H9 (cell line): Measurements from ENCODE around the gene TMA16. TPM values are rescaled to one million over a fixed set of nuclear protein-coding genes. Genes with fewer than 3 reads are reported as not detected.

ENCODE experiments used
- DNase-seq: peaks from one replicate; pipeline ENCODE4 v3.0.0-alpha.2; 2017
- H2AFZ ChIP-seq: one replicate; pipeline ENCODE4 v1.6.1; 2013; ENCODE audit warnings: mild to moderate bottlenecking, low read length, control low read depth, moderate library complexity
- H2AK5ac ChIP-seq: 2 replicates; pipeline ENCODE4 v1.6.1; 2013; ENCODE audit warnings: low read length, control low read depth, mixed read lengths; ENCODE audit not compliant: insufficient read length
- H2BK120ac ChIP-seq: one replicate; pipeline ENCODE4 v1.6.1; 2013; ENCODE audit warnings: low read depth, mild to moderate bottlenecking, low read length, control low read depth, inconsistent platforms; ENCODE audit not compliant: poor library complexity, severe bottlenecking
- H2BK12ac ChIP-seq: 2 replicates; pipeline ENCODE4 v1.6.1; 2013; ENCODE audit warnings: low read length, control low read depth, mixed read lengths, low read depth; ENCODE audit not compliant: insufficient read length
- H2BK15ac ChIP-seq: 2 replicates; pipeline ENCODE4 v1.6.1; 2013; ENCODE audit warnings: low read depth, low read length, control low read depth
- H2BK20ac ChIP-seq: one replicate; pipeline ENCODE4 v1.6.1; 2013; ENCODE audit warnings: low read depth, mild to moderate bottlenecking, low read length, control low read depth, inconsistent platforms; ENCODE audit not compliant: poor library complexity, severe bottlenecking
- H2BK5ac ChIP-seq: 2 replicates; pipeline ENCODE4 v1.6.1; 2013; ENCODE audit warnings: low read length, control low read depth, mixed read lengths; ENCODE audit not compliant: insufficient read length
- H3K14ac ChIP-seq: 2 replicates; pipeline ENCODE4 v1.6.1; 2013; ENCODE audit warnings: low read length, control low read depth; ENCODE audit not compliant: insufficient read depth
- H3K18ac ChIP-seq: 2 replicates; pipeline ENCODE4 v1.6.1; 2013; ENCODE audit warnings: low read depth, mild to moderate bottlenecking, mixed read lengths, low read length, control low read depth; ENCODE audit not compliant: insufficient read length
- H3K23ac ChIP-seq: 2 replicates; pipeline ENCODE4 v1.6.1; 2013; ENCODE audit warnings: low read length, control low read depth, mixed read lengths, low read depth; ENCODE audit not compliant: insufficient read length
- H3K23me2 ChIP-seq: 2 replicates; pipeline ENCODE4 v1.6.1; 2013; ENCODE audit warnings: low read depth, mild to moderate bottlenecking, mixed read lengths, low read length, control low read depth; ENCODE audit not compliant: insufficient read length, poor library complexity, severe bottlenecking
- H3K27ac ChIP-seq: 2 replicates; pipeline ENCODE4 v1.5.1; 2013; ENCODE audit warnings: low read length, control low read depth, mixed read lengths, low read depth; ENCODE audit not compliant: insufficient read length
- H3K27me3 ChIP-seq: 2 replicates; pipeline ENCODE4 v1.6.1; 2013; ENCODE audit warnings: low read length, control low read depth, inconsistent platforms; ENCODE audit not compliant: insufficient read depth
- H3K4ac ChIP-seq: 2 replicates; pipeline ENCODE4 v1.6.1; 2013; ENCODE audit warnings: low read depth, mild to moderate bottlenecking, control low read depth, inconsistent platforms, low read length, moderate library complexity
- H3K4me1 ChIP-seq: 2 replicates; pipeline ENCODE4 v1.6.1; 2013; ENCODE audit warnings: low read length, control low read depth, inconsistent platforms; ENCODE audit not compliant: insufficient read depth
- H3K4me2 ChIP-seq: 2 replicates; pipeline ENCODE4 v1.6.1; 2013; ENCODE audit warnings: low read length, control low read depth, mixed read lengths; ENCODE audit not compliant: insufficient read length, insufficient read depth
- H3K56ac ChIP-seq: 2 replicates; pipeline ENCODE4 v1.6.1; 2013; ENCODE audit warnings: low read depth, mild to moderate bottlenecking, mixed read lengths, low read length, control low read depth; ENCODE audit not compliant: insufficient read length
- H3K79me1 ChIP-seq: 2 replicates; pipeline ENCODE4 v1.6.1; 2013; ENCODE audit warnings: low read depth, mild to moderate bottlenecking, moderate library complexity, low read length, control low read depth, inconsistent platforms; ENCODE audit not compliant: insufficient read depth, poor library complexity, severe bottlenecking
- H3K79me2 ChIP-seq: 2 replicates; pipeline ENCODE4 v1.6.1; 2013; ENCODE audit warnings: low read length, control low read depth, inconsistent platforms; ENCODE audit not compliant: insufficient read depth
- H3K9ac ChIP-seq: 2 replicates; pipeline ENCODE4 v1.6.1; 2013; ENCODE audit warnings: low read length, control low read depth, mixed read lengths; ENCODE audit not compliant: insufficient read length; ENCODE audit errors: extremely low read depth
- H3K9me3 ChIP-seq: one replicate; pipeline ENCODE4 v1.6.1; 2013; ENCODE audit warnings: low read depth, low read length, inconsistent platforms; ENCODE audit not compliant: control insufficient read depth
- H3T11ph ChIP-seq: one replicate; pipeline ENCODE4 v1.6.1; 2013; ENCODE audit warnings: mild to moderate bottlenecking, low read length, control low read depth, inconsistent platforms
- H4K20me1 ChIP-seq: one replicate; pipeline ENCODE4 v1.6.1; 2013; ENCODE audit not compliant: control insufficient read depth, insufficient read length, insufficient read depth
- H4K5ac ChIP-seq: 2 replicates; pipeline ENCODE4 v1.6.1; 2013; ENCODE audit warnings: low read depth, mild to moderate bottlenecking, mixed read lengths, low read length, control low read depth; ENCODE audit not compliant: insufficient read length
- H4K8ac ChIP-seq: replicated peaks from 2 replicates; pipeline ENCODE4 v1.6.1; 2013; ENCODE audit warnings: low read length, control low read depth, mixed read lengths, low read depth; ENCODE audit not compliant: insufficient read length
- H4K91ac ChIP-seq: 2 replicates; pipeline ENCODE4 v1.6.1; 2013; ENCODE audit warnings: low read depth, mild to moderate bottlenecking, moderate library complexity, mixed read lengths, low read length, control low read depth; ENCODE audit not compliant: insufficient read length
- H3K27ac Mint-ChIP-seq, 3 experiments: 2 replicates in 2 of 3; 3 replicates in 1 of 3; pipeline ENCODE4 v1.8.0; 2020 to 2021; ENCODE audit warnings: mixed read lengths in 3 of 3, mild to moderate bottlenecking in 1 of 3, moderate library complexity in 1 of 3
- H3K27me3 Mint-ChIP-seq: 2 replicates; pipeline ENCODE4 v1.8.0; 2021; ENCODE audit warnings: low read depth, mild to moderate bottlenecking, moderate library complexity, mixed read lengths
- H3K36me3 Mint-ChIP-seq, 3 experiments: 2 replicates in 2 of 3; 3 replicates in 1 of 3; pipeline ENCODE4 v1.8.0; 2020 to 2021; ENCODE audit warnings: low read depth in 3 of 3, mixed read lengths in 3 of 3; ENCODE audit not compliant: insufficient read depth in 1 of 3
- H3K4me1 Mint-ChIP-seq, 2 experiments: 2 replicates each; pipeline ENCODE4 v1.8.0; 2020; ENCODE audit warnings: mixed read lengths in 2 of 2
- H3K4me3 Mint-ChIP-seq, 2 experiments: 2 replicates in 1 of 2; 3 replicates in 1 of 2; pipeline ENCODE4 v1.8.0; 2020 to 2021; ENCODE audit warnings: mild to moderate bottlenecking in 2 of 2, mixed read lengths in 2 of 2, moderate library complexity in 1 of 2
- H3K9me3 Mint-ChIP-seq, 2 experiments: 2 replicates in 1 of 2; 3 replicates in 1 of 2; pipeline ENCODE4 v1.8.0; 2020; ENCODE audit warnings: mild to moderate bottlenecking in 2 of 2, mixed read lengths in 2 of 2, moderate library complexity in 1 of 2
- WGBS: extraction: QIAGEN DNeasy Blood & Tissue Kit; methylation state at CpG from one replicate; pipeline ENCODE4 v1.1.7; 2013; ENCODE audit warnings: missing lambda C conversion rate, low lambda C conversion rate, mixed read lengths; ENCODE audit not compliant: insufficient read length; ENCODE audit errors: extremely low coverage; 5-methylcytosine and 5-hydroxymethylcytosine counted together
- total RNA-seq: library from RNA; stranded (reverse); gene quantifications from 2 replicates; pipeline ENCODE4 v1.2.1, GENCODE V29; 2021
- TF ChIP-seq, protein P1 (sequence below): fragments of 200-600 bp; sonication (generic); conservative IDR thresholded peaks from 3 replicates; pipeline ENCODE4 v1.8.0; 2021; ENCODE audit warnings: antibody characterized with exemption, mild to moderate bottlenecking

The TMA16 gene
- total RNA-seq, 1 experiment from 2014 or later, result 61.3 TPM

DNA sequence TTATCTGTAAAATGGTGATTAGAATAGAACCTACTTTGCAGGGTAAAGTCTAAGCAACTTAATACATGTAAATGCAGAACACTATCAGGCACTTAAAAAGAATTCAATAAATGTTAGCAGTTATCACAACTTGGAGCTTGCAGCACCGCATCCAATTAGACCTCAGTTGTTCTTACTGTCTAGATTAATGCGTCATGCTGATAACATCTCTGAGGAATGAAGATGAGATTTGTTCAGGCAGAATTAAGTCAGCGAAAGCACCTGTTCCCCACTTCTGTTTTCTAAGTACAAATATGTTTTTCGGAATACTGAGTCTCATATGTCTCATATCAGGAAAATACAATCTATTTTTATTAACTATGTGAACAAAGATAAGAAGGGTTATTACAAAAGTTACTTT is 58.7 kb downstream of the TMA16 start:
- H3K4me1 ChIP-seq, result no peaks in the 10 kb centered on the region; the same call in 1 of the 2 replicates
- H4K20me1 ChIP-seq, result no peaks in the 10 kb centered on the region
- H3K4me2 ChIP-seq, result no peak overlapping the region
- H3K56ac ChIP-seq, result no peak overlapping the region
- TF ChIP-seq, protein P1, sequence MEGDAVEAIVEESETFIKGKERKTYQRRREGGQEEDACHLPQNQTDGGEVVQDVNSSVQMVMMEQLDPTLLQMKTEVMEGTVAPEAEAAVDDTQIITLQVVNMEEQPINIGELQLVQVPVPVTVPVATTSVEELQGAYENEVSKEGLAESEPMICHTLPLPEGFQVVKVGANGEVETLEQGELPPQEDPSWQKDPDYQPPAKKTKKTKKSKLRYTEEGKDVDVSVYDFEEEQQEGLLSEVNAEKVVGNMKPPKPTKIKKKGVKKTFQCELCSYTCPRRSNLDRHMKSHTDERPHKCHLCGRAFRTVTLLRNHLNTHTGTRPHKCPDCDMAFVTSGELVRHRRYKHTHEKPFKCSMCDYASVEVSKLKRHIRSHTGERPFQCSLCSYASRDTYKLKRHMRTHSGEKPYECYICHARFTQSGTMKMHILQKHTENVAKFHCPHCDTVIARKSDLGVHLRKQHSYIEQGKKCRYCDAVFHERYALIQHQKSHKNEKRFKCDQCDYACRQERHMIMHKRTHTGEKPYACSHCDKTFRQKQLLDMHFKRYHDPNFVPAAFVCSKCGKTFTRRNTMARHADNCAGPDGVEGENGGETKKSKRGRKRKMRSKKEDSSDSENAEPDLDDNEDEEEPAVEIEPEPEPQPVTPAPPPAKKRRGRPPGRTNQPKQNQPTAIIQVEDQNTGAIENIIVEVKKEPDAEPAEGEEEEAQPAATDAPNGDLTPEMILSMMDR, result no peak
- H2BK12ac ChIP-seq, result no peak overlapping the region
- no peaks in the 10 kb centered on the region for H3K79me1 ChIP-seq
- H2BK120ac ChIP-seq, result no peak overlapping the region
- H3K9ac ChIP-seq, result no peak overlapping the region
- H3K4ac ChIP-seq, result no peak overlapping the region
- H3K36me3 Mint-ChIP-seq, result no peaks in the 10 kb centered on the region
- no peak overlapping the region for H2BK20ac ChIP-seq
- no peaks in the 10 kb centered on the region for H3K9me3 ChIP-seq
- no peaks in the 10 kb centered on the region for H3K27me3 Mint-ChIP-seq
- H3K27ac ChIP-seq, result no peak overlapping the region
- WGBS, result no CpG with 5 or more reads among the region's 4 CpGs
- no peak overlapping the region for H2BK15ac ChIP-seq
- H3K23me2 ChIP-seq, result no peaks in the 10 kb centered on the region
- no peak overlapping the region for H3K23ac ChIP-seq
- DNase-seq, result no peak
- H4K91ac ChIP-seq, result no peak overlapping the region
- no peak overlapping the region for H3K4me3 Mint-ChIP-seq
- H4K8ac ChIP-seq, result no peak overlapping the region
- no peak overlapping the region for H3T11ph ChIP-seq
- no peak overlapping the region for H3K14ac ChIP-seq
- peaks cover 0 to 7% of the 10 kb centered on the region in 2 experiments; a peak in 1 of 4 replicates for H3K4me1 Mint-ChIP-seq
- H3K27me3 ChIP-seq, result no peaks in the 10 kb centered on the region
- H4K5ac ChIP-seq, result no peak overlapping the region
- no peaks in the 10 kb centered on the region for H3K9me3 Mint-ChIP-seq
- H3K18ac ChIP-seq, result no peak overlapping the region
- no peak overlapping the region for H2AFZ ChIP-seq
- no peak overlapping the region for H2AK5ac ChIP-seq
- H2BK5ac ChIP-seq, result no peak overlapping the region
- H3K27ac Mint-ChIP-seq, result no peak overlapping the region
- H3K79me2 ChIP-seq, result no peaks in the 10 kb centered on the region
